PC-9 (cell line): ENCODE measurements around the gene SERPINF2. TPM values are rescaled to one million over a fixed set of nuclear protein-coding genes. Genes with fewer than 3 reads are reported as not detected.

Source experiments
- BruUV-seq: library from RNA; stranded (reverse); fragments of 400-500 nt; replicated peaks from 2 replicates; lab custom pipeline; 2021; lab: Mats Ljungman, UMichigan
- CTCF ChIA-PET: fragments of 300-600 bp; sonication (Branson Sonifier 250); formaldehyde crosslinking; loops from one replicate; lab custom pipeline; 2022; ENCODE audit warnings: antibody characterized with exemption; lab: Charles Lee
- POLR2A ChIA-PET: fragments of 300-600 bp; sonication (Branson Sonifier 250); formaldehyde crosslinking; loops from one replicate; lab custom pipeline; 2022; ENCODE audit warnings: antibody characterized with exemption; ENCODE audit not compliant: unreplicated experiment; lab: Charles Lee
- DNase-seq, 2 experiments: peaks; one replicate each; pipeline versions ENCODE4 v3.0.0 to v3.0.0-alpha.2; 2015 to 2022; ENCODE audit warnings: mixed read lengths in 1 of 2
- H2AFZ ChIP-seq: fragments of 200-600 bp; sonication (generic); 2 replicates; pipeline ENCODE4 v1.8.1; 2017; ENCODE audit warnings: antibody characterized with exemption
- H3F3A ChIP-seq: fragments of 200-600 bp; sonication (generic); 2 replicates; pipeline ENCODE4 v1.8.1; 2017; ENCODE audit warnings: antibody characterized with exemption, mild to moderate bottlenecking, low read depth; ENCODE audit not compliant: insufficient read depth
- H3K27ac ChIP-seq: fragments of 200-600 bp; sonication (generic); 2 replicates; pipeline ENCODE4 v1.6.1; 2016; ENCODE audit warnings: mixed run types
- H3K27me3 ChIP-seq: fragments of 200-600 bp; sonication (generic); 2 replicates; pipeline ENCODE4 v1.6.1; 2016; ENCODE audit warnings: low read depth, mixed run types; ENCODE audit not compliant: insufficient read depth
- H3K36me3 ChIP-seq: fragments of 200-600 bp; sonication (generic); 2 replicates; pipeline ENCODE4 v1.6.1; 2016; ENCODE audit warnings: low read depth, mixed run types
- H3K4me1 ChIP-seq: fragments of 200-600 bp; sonication (generic); replicated peaks from 2 replicates; pipeline ENCODE4 v1.6.1; 2016; ENCODE audit warnings: mixed run types; ENCODE audit not compliant: insufficient read depth
- H3K4me2 ChIP-seq: fragments of 200-600 bp; sonication (generic); 2 replicates; pipeline ENCODE4 v1.6.1; 2017; ENCODE audit warnings: mixed run types
- H3K4me3 ChIP-seq: fragments of 200-600 bp; sonication (generic); 2 replicates; pipeline ENCODE4 v1.6.1; 2016; ENCODE audit warnings: mixed run types
- H3K79me2 ChIP-seq: fragments of 200-600 bp; sonication (generic); 2 replicates; pipeline ENCODE4 v1.6.1; 2017; ENCODE audit warnings: low read depth, mixed run types
- H3K9me2 ChIP-seq: fragments of 200-600 bp; sonication (generic); 2 replicates; pipeline ENCODE4 v1.8.1; 2017; ENCODE audit warnings: mild to moderate bottlenecking; ENCODE audit not compliant: insufficient read depth
- H3K9me3 ChIP-seq: fragments of 200-600 bp; sonication (generic); 2 replicates; pipeline ENCODE4 v1.8.1; 2016; ENCODE audit warnings: low read depth; ENCODE audit not compliant: insufficient read depth
- H4K20me1 ChIP-seq: fragments of 200-600 bp; sonication (generic); 2 replicates; pipeline ENCODE4 v1.8.1; 2017; ENCODE audit not compliant: insufficient read depth
- EZH2 ChIP-seq: fragments of 200-600 bp; sonication (generic); IDR thresholded peaks from 2 replicates; pipeline ENCODE4 v1.8.0; 2017; ENCODE audit warnings: antibody characterized with exemption, low read depth
- intact Hi-C: fragments of 100-400 bp; cut with micrococcal nuclease; formaldehyde crosslinking; loops from one replicate; pipeline ENCODE4 v1.10.0; 2022; ENCODE audit not compliant: unreplicated experiment
- total RNA-seq: library from RNA; stranded (reverse); gene quantifications from 2 replicates; pipeline ENCODE4 v1.2.3, GENCODE V29; 2021
- TF ChIP-seq, protein P1 (sequence below): fragments of 200-600 bp; sonication (generic); conservative IDR thresholded peaks from 2 replicates; pipeline ENCODE4 v1.6.1; 2017; ENCODE audit warnings: mixed run types, antibody characterized with exemption, mild to moderate bottlenecking, moderate library complexity

The SERPINF2 gene
- total RNA-seq, 1 experiment from 2014 or later: 9.5 TPM

DNA sequence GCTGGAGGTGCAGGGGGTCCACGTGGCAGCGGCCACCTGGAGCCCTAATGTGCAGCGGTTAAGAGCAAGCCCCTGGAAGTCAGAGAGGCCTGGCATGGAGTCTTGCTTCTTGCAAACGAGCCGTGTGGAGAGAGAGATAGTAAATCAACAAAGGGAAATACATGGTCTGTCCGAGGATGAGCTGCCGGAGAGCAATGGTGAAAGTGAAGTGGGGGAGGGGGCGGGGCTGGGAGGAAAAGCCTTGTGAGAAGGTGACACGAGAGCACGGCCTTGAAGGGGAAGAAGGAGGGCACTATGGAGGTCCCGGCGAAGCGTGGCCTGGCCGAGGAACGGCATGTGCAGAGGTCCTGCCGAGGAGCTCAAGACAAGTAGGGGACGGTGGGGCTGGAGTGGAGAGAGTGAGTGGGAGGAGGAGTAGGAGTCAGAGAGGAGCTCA lies 13.2 kb downstream of the SERPINF2 start:
- H3K27me3 ChIP-seq: no peaks in the 10 kb centered on the region

GRCh38 chr17:1758807-1759206 lies 16.1 kb downstream of the SERPINF2 start:
- no peaks in the 10 kb centered on the region for H3K9me2 ChIP-seq
- no peak overlapping the region for H2AFZ ChIP-seq
- POLR2A ChIA-PET: no interaction called here
- H3K36me3 ChIP-seq: no peaks in the 10 kb centered on the region
- H3K4me2 ChIP-seq: no peak overlapping the region
- no peaks in the 10 kb centered on the region for H4K20me1 ChIP-seq
- no peaks in the 10 kb centered on the region for H3K79me2 ChIP-seq
- H3K4me1 ChIP-seq: no peaks in the 10 kb centered on the region
- no peak for DNase-seq
- no peak overlapping the region for H3K27ac ChIP-seq
- TF ChIP-seq EZH2: no peak
- TF ChIP-seq, protein P1, sequence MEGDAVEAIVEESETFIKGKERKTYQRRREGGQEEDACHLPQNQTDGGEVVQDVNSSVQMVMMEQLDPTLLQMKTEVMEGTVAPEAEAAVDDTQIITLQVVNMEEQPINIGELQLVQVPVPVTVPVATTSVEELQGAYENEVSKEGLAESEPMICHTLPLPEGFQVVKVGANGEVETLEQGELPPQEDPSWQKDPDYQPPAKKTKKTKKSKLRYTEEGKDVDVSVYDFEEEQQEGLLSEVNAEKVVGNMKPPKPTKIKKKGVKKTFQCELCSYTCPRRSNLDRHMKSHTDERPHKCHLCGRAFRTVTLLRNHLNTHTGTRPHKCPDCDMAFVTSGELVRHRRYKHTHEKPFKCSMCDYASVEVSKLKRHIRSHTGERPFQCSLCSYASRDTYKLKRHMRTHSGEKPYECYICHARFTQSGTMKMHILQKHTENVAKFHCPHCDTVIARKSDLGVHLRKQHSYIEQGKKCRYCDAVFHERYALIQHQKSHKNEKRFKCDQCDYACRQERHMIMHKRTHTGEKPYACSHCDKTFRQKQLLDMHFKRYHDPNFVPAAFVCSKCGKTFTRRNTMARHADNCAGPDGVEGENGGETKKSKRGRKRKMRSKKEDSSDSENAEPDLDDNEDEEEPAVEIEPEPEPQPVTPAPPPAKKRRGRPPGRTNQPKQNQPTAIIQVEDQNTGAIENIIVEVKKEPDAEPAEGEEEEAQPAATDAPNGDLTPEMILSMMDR: no peak
- BruUV-seq: no TSS peak
- CTCF ChIA-PET: no interaction called here
- no peaks in the 10 kb centered on the region for H3K9me3 ChIP-seq
- H3K27me3 ChIP-seq: no peaks in the 10 kb centered on the region
- H3F3A ChIP-seq: no peaks in the 10 kb centered on the region
- no peak overlapping the region for H3K4me3 ChIP-seq
- intact Hi-C loops: no loop called here

More for the DNA sequence above, 13.2 kb downstream of the SERPINF2 start:
- Histone ChIP-seq H3K4me1 (peaks cover 21% of the 10 kb centered on the region), H3K4me2 (no peak overlapping the region), H3K36me3 (no peaks in the 10 kb centered on the region), H3K9me3 (no peaks in the 10 kb centered on the region), H3F3A (peaks cover 14% of the 10 kb centered on the region), H3K9me2 (no peaks in the 10 kb centered on the region), H3K27ac (no peak overlapping the region), H3K79me2 (no peaks in the 10 kb centered on the region), H4K20me1 (no peaks in the 10 kb centered on the region), H2AFZ (no peak overlapping the region), H3K4me3 (no peak overlapping the region)
- TF ChIP-seq EZH2: no peak
- TF ChIP-seq, protein P1: no peak
- intact Hi-C loops: no loop called here
- CTCF ChIA-PET: no interaction called here
- no TSS peak for BruUV-seq
- DNase-seq: no peak
- POLR2A ChIA-PET: no interaction called here

GRCh38 chr17:1759529-1759928 lies 16.9 kb downstream of the SERPINF2 start:
- Histone ChIP-seq H3K79me2 (no peaks in the 10 kb centered on the region), H3K27me3 (no peaks in the 10 kb centered on the region), H3K27ac (no peak overlapping the region), H3K9me3 (no peaks in the 10 kb centered on the region), H3F3A (no peaks in the 10 kb centered on the region), H3K9me2 (no peaks in the 10 kb centered on the region), H3K4me3 (no peak overlapping the region), H3K4me2 (no peak overlapping the region), H2AFZ (no peak overlapping the region), H3K4me1 (no peaks in the 10 kb centered on the region), H3K36me3 (no peaks in the 10 kb centered on the region), H4K20me1 (no peaks in the 10 kb centered on the region)
- no peak for TF ChIP-seq EZH2
- TF ChIP-seq, protein P1: no peak
- ChIA-PET CTCF (no interaction called here), POLR2A (no interaction called here)
- no TSS peak for BruUV-seq
- intact Hi-C loops: no loop called here
- no peak for DNase-seq
